EL (cell line): ENCODE data around the gene ANK3.
A peak's percentile ranks its signal among the peaks of the same experiment; 100 is the strongest.

Experiments used
- DNase-seq: peaks from one replicate; pipeline ENCODE4 v3.0.0-alpha.2; 2016

ANK3 gene

DNA sequence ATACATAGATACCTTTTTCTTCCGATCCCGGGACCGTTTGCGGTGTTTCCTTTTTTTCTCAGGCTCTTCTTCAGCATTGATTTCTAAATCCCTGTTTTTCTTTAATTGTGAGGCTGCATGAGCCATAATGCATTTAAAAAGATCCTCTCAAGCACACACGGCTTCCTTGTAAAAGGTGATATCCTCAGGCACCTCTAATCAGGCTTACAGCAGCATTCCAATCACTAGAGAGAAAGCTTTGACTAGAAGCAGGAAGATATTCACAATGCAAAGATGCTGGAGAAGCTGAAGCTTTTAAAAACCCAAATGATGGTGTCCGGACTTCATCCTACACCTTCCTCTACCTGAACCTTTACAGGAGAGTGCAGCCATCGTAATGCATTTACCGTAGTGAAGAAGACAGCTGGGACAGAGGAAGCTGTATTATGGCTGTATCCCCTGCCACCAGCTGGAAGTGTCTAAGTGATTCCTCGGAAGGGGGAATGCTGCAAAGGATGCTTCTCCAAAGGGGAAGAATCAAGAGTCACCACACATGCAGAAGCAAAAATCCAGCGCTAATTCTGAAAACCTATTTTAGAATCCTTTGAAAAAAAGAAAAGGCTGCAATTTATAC is at the start of gene ANK3:
Gene ANK3, minus strand, starts transcription at position 463 of the 613 bp plus-strand sequence. Its CDS starts 337 bp downstream, at position 126.
- DNase-seq, result no peak

DNA sequence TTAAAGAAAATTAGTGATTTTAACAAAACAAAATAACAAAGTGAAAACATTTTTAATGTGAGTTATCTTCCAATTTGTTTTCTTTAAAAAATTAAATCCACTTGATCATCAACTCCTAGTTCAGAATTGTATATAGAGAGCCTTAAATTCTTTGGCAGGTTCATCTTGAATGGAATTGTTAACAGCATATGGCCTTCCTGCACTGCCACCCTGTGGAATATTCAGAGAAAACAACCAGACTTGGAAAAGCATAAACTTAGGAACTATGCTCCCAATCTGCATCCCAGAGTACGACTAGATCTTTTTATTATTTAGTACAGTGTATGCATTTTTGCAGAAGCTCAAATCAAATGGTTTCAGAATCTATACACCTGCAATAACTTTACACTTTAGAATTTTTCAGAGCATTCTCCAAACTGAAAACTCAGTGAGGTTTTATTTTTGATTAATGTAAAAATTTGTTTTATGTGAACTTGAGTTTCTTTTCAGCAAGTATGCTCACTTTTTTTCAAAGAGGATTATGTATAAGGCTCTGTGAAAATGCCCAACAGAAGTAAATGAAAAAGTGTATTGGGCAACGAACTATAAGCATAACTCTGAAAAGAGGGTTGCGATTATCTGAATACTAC is 44.9 kb upstream of the ANK3 start:
- peak; percentile 62 for DNase-seq

DNA sequence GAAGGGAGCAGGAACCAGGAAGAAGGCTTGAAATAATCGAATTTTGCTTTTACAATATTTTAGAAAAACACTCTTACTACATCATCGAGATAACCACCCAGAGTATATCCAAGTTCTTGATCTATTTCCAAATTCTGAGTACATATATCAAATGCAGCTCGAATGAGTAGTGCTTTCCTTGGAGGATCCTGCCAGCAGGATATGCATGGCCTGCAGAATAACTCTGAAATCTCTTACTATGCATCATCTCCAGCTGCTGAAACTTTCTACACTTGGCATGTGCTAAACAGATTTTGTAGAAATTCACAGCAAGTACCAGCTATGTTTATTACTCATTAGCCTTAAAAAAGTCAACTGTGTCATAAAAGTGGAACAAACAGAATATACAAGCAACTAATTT is 44.0 kb upstream of the ANK3 start:
- peak; percentile 65 for DNase-seq

DNA sequence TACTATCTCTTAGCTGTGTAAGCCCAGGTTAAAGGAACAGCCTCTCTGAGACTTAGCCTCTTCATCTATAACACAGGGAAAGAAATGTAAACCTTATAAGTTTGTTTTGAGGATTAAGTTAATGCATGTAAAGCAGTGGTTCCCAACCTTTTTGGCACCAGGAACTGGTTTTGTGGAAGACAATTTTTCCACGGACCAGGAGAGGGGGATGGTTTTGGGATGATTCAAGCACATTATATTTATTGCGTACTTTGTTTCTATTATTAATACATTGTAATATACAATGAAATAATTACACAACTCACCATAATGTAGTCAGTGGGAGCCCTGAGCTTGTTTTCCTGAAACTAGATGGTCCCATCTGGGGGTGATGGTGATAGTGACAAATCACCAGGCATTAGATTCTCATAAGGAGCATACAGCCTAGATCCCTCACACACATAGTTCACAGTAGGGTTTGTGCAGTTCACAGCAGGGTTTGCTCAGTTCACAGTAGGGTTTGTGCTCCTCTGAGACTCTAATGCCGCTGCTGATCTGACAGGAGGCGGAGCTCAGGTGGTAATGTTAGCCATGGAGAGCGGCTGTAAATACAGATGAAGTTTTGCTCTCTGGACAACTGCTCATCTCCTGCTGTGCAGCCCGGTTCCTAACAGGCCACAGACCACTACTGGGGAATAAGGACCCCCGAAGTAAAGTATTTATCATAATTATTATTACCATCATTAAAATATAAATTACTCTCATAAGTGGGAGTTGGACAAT is 41.3 kb upstream of the ANK3 start:
- no peak for DNase-seq

DNA sequence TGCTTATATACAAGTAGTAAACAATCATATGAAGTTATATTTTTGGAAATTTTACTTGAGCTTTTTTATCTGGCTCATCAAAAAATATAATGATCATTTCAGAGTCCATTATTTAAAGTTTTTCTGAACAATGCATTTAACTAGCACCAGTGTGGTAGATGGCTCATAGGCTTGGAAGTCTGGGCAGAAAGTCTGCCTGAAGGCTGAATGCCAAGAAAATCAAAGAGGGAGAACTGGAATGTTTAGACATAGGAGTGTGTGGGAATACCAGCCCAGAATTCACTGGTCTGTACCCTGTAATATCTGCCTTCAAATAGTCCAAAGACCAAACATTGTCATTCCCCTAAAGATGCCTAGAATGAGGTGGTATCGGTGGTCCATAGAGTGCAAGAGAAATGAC is 40.3 kb upstream of the ANK3 start:
- DNase-seq, result peak; percentile 85

DNA sequence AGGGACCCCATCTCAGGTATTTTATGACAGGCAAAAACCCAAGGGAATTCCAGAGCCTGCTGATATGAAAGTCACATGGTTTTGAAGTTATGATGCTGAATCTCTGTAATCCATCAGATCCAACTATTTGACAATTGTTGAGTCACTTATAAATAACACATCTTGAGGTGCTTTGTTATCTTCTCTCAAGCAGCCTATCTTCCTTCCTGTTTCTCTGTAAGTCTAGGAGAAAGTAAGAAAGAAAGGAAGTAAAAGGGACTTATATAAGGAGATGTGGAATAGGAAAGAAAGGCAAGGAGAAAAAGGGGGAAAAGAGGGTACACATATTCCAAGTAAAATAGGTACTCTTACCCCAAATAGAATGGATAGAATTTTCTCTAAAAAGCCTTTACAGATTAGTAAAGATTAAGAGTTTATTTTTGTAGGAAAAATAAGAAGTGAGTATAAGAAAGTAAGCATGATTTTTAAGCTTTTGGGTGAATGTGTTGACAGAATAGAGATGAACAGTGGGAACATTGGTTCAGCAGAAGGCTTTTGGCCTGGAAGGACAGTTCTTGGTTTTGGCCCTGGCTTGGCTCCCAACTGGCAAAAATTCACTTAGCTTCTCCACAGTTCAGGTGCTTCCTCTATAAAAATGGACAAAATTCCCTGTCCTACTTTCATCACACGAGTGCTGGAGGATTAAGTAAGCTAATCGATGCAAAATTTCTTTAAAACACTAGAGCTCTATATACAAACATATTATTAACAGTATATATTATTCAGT is 39.6 kb upstream of the ANK3 start:
- DNase-seq, result peak; percentile 21

DNA sequence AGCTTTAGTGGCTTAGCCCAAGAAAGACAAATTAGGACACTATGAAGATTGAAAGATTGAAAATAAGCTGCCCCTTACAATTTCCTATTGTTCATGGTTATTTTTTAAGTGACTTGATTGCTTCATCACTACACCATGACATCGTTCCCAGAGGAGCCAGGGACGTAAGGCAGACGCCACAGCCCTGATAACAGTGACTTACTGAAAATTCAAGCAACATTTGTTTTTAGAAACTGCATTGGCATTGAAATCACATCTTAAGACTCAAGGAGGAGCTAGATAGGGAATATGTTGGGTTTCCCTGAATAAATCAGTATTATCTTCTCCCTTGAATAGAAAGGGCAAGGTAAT is 38.7 kb upstream of the ANK3 start:
- DNase-seq, result no peak

DNA sequence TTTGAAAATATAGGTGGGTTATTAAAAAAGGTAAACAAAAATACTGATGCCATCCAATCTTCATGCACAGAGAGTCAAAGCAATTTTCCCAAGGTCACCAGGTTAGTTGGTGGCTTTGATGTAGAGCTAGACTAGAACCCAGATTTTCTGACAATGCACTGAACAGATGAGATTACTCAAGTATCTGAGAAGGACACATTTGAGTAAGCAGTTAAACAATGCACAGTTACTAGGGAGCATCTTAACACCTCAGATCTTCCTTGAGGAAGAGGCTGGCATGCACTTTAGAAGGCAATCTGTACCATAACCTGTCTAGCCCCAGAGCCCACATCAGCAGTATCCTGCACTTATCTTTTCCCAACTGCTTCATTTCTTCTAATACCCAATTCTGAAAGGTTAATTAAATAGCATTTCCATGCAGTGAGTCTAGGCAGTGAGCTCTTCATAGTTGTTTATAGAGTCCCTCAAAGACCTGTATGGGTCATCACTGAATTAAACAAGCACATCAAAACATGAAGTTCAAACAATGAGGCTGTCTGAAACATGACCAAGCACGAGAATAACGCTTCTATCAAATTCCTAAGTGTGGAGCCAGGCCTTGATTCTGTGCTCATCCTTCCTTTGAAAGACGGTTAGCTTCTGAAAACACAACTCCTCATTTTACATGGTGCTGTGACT is 38.2 kb upstream of the ANK3 start:
- peak; percentile 21 for DNase-seq

DNA sequence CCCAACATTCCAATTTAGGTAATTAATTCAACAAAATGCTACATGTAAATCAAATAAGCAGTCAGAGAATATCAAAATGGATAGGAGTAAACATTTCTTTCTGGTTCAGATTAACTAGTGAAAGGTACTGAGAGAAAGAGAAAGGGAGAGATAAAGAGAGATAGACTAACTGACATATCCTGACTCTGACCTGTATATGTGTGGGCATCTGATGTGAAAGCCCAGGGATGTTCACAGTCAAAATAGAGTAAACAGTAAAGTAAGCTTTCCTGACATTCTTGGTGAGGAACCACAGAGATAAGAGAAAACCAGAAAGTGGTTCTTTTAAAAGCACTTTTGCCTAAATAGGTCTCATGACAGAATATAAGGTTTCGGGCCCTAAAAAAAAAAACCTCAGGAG is 37.5 kb upstream of the ANK3 start:
- no peak for DNase-seq

DNA sequence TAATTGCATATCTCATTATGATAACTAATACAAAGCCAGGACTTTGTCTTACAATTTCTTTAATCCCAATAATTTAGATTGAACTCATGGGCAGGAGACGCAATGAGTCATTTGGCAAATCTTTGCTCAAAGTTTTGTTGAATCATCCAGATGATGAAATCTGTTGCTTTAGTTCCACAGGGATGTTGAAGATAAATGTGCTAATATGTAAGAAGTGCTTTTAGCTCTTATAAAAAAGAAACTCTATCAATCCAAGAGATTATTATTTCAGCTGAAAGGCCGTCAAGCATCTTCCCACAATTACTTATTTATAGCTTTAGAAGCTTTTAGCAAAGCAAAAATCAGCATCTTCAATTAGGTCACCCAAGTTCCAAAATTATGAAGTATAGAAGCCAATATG is 36.8 kb upstream of the ANK3 start:
- DNase-seq, result peak; percentile 86

DNA sequence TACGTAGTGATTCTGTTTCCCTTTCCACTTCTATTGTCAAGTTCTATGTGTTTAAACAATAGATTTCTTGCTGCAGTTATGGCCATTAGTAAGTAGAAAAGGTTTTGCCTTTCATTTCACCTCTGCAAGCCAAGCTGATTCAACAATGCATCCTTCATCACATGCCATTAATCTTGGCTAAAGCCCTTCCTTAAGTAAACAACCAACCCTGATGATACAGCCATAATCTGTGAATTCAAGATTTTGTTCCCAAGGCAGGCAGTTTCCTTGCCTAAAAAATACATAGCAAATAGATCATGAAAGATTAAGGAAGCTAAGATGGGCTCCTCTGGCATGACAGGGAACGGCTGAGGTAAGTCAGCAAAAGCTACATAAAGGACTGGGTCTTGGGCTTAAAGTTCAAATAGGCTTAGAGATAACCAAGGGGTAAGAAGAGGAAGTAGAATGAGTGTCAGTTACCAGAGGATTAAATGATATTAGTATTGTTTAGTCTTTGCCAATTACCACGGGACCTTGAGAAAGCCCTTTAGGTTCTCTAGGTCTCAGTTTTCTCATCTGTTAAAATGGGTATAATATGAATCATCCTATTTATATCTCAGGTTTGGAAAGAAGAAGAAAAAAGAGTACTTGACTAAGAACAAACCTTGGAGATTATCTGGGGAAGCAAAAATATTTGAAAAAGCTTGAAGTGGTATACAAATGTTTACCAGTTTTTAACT is 35.9 kb upstream of the ANK3 start:
- peak; percentile 62 for DNase-seq

DNA sequence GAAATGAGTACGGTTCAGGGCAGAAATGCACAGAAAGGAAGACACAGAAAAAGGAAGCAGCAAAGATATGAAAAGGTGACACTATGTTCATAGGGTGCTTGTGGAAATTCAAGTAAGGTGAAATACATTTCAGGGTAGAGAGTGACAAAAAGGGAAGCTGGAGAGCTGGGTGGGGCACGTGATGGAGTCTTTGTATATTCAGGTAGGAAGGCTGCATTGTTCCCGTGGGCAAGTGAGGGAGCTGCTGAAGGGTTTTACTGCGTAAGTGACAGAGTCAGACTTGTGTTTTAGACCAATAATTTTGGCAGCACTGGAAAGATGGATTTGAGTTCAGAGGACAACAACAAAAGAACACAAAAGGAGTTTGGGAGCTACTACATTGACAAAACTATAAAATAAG is 35.3 kb upstream of the ANK3 start:
- DNase-seq, result no peak

DNA sequence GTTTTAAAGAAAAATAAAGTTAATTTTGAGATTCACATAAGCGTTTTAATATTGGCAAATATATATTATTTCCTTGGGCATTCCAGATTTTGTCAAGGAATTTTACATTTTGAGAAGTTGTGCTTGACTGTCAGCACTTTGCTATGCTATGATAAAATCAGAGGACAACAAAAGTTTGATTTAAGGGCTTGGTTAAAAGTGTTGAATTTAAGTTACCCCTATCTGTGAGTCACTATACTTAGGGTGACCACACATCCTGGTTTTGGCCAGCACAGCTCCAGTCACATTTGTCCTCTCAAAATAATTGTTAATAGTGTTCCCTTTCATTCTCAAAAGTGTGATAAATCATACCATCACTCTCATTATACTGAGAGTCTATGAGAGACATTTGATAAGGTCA is 34.2 kb upstream of the ANK3 start:
- peak; percentile 57 for DNase-seq

DNA sequence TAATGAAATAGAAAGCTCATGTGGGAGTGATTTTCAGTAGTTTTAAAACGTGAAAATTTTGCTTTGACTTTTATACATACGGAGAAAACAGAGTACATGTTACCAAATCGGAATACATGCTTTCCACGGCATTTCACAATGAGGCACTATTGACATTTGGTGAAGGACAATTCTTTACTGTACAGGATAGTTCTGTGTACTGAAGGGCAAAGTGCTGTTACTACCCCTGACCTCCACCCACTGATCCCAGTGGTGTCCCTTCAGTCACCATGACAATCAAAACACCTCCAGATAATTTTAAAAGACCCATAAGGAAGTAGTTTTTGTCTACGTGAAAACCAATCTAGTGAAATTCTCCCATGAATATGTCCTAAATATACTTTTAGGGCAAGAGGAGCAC is 33.1 kb upstream of the ANK3 start:
- no peak for DNase-seq

DNA sequence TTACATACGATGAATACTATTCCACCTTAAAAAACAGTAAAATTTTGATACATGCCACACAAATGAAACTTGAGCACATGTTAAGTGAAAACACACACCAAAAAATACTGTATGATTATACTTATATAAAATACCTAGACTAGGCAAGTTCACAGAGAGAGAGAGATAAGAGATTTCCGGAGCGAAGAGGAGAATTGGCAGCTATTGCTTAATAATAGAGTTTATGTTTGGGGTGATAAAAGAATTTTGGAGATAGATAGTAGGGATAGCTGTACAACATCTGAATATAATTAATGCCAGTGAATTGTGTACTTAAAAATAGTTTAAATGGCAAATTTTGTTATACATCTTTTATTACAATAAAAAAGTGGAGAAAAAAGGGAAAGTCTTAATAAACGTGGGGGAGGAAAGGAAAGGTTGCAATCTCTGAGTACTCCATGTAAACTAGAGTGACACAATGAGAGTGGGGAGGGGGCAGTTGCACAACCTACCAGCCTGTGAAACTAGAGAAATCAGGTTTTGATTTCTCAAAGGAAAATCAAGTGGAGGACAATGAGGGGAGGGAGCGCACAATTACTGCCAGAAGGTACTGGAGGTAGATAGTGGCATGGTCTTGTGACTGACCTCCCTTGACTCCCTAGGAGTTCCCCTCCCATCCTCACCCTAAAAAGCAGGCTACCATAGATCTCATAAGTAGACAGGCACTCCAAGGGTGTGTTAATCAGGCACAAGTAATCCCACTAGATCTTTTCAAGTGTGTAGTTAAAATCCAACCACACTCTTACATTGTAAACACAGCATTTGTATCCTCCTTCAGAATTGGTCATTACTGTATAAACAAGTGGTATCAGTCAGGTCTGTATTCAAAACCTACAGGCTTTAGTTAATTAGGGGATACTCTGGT is 31.6 kb upstream of the ANK3 start:
- no peak for DNase-seq

DNA sequence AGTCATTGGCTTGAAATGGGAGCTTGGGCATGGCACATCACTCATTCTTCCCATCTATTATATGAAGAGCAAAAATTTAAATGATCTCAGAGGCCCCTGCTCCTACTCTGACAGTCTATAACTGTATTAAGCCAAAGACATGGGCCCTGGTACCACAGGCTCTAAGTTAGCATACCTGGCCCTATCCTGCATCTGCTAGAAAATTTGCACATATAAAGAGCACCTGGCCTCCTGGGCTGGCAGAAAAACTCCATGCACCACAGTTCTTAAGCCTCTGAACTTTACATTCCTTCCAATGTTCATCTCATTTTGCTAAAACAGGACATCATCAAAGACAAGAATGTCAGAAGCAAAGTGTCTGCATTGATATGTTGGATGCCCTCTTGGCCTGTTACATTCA is 29.6 kb upstream of the ANK3 start:
- DNase-seq, result no peak

DNA sequence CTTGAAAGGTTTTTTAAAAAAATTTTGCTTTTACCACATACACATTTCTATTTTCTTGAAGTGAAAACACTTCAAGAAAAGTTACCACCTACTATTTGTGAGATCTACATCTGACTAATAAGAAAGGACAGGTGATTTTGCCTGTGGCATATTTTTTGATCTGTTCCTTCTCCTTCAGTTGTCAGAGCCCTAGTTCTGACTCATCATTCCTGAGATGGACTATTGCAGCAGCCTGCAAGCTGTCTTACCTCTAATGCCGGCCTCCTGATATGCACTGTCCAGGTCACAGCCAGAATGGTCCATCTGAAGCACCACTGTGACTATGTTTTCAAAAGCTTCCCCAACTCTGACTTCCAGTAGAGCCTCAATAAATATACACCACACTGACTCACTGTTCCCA is 28.2 kb upstream of the ANK3 start:
- DNase-seq, result peak; percentile 12

DNA sequence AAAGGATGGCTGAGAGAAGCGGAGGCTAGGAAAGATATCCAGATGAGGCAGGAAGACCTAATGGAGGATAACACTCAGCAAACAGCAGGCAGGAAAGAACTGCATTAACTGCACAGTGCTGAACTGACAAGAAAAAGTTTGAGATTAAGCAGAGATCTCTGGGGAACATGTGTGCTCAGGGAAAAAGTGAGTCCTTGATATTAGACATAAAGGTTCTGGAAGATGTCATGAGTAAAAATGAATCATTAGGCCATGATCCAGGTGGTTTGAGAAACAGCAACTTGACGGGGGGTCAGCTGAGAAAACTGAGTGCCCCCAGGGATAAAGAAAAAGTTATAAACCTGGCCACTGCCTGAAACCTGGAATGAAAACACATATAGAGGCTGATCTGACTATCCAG is 27.3 kb upstream of the ANK3 start:
- peak; percentile 12 for DNase-seq

DNA sequence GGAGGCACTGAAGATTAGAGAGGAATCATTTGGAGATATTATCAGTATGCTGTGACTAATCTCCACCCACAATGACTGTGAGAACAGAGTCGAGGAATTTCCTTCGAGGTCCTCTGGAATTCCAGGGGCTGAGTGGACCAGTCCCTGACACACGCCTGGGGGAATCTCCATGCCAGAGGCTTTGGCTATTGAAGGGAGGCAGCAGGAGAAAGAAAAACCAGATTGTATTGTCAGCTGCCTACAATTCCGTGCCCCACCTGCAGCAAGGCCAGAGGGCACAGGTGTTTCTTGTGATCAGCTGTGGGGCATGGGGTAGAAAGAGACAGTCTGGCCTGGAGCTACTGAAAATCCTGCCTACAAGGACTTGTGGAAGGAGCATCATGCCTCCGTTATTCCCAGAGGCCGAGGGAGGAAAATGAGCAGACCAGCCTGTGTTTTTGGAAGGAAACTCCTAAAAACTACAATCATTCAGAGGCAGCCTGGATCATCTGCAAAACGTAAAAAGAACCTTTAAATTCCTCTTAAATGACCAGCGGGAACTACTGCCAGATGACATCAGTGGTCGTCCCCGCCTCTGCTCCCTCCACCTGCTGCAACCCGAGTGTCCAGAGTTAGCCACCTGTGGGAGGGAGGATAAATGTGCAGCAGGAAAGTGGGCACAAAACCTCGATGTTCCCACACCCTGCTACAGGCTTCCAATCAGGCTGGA is 25.4 kb upstream of the ANK3 start:
- peak; percentile 96 for DNase-seq

DNA sequence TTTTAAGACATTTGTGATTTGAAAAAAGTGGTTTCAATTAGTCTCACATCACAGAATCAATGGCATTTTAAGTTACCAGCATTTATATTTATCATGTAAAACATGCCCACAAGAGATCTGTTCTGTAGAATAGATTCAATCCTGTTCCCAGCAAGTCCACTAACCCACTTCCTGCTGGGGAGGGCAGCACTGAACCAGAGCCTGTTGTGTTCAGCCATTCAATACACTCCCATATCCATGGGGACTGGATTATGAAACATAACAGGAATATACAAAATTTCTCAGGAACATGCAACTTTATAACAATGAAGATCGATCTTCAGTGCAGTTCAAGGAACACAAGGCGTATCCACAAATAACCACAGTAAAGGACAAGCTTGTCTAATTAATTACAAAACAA is 24.4 kb upstream of the ANK3 start:
- peak; percentile 51 for DNase-seq
